GM21360 (cell line): ENCODE measurements around the gene DNAI2.
"Not testable (repeated sequence)": the region's sequence is repeated elsewhere in the genome, so short reads cannot be mapped to it uniquely, and the experiment has no call there.

Experiments
- ATAC-seq: cut with Tn5 transposase; IDR thresholded peaks from one replicate; pipeline ENCODE4 v1.9.1; 2021; ENCODE audit warnings: mild to moderate bottlenecking, moderate library complexity; ENCODE audit not compliant: unreplicated experiment

The DNAI2 gene

GRCh38 chr17:74244548-74244947 is 29.5 kb upstream of the DNAI2 start:
- no peak for ATAC-seq

GRCh38 chr17:74245145-74245831 is 28.7 kb upstream of the DNAI2 start:
- no peak for ATAC-seq

GRCh38 chr17:74245871-74246270 is 28.2 kb upstream of the DNAI2 start:
- ATAC-seq, result no peak

GRCh38 chr17:74249590-74250270 is 24.3 kb upstream of the DNAI2 start:
- no peak for ATAC-seq

- ATAC-seq, result no peak
Observed at GRCh38 chr17:74250324-74250995, 23.6 kb upstream of the DNAI2 start.

GRCh38 chr17:74251051-74251450 is 23.0 kb upstream of the DNAI2 start:
- no peak for ATAC-seq

- ATAC-seq, result no peak
Observed at GRCh38 chr17:74251569-74251968, 22.5 kb upstream of the DNAI2 start.

- no peak for ATAC-seq
Observed at GRCh38 chr17:74252211-74252610, 21.8 kb upstream of the DNAI2 start.

- ATAC-seq, result no peak
Observed at GRCh38 chr17:74253036-74253435, 21.0 kb upstream of the DNAI2 start.

GRCh38 chr17:74257311-74257710 is 16.7 kb upstream of the DNAI2 start:
- no peak for ATAC-seq

GRCh38 chr17:74259667-74260524 is 14.1 kb upstream of the DNAI2 start:
- ATAC-seq, result no peak

- ATAC-seq, result no peak
Observed at GRCh38 chr17:74260525-74260850, 13.5 kb upstream of the DNAI2 start.

GRCh38 chr17:74262601-74263000 is 11.4 kb upstream of the DNAI2 start:
- no peak for ATAC-seq

GRCh38 chr17:74267054-74267453 is 7.0 kb upstream of the DNAI2 start:
- ATAC-seq, result not testable (repeated sequence)

- no peak for ATAC-seq
Observed at GRCh38 chr17:74267579-74267978, 6.5 kb upstream of the DNAI2 start.

- no peak for ATAC-seq
Observed at GRCh38 chr17:74267987-74268499, 6.0 kb upstream of the DNAI2 start.

GRCh38 chr17:74268558-74268957 is 5.5 kb upstream of the DNAI2 start:
- ATAC-seq, result no peak

GRCh38 chr17:74270333-74270732 is 3.7 kb upstream of the DNAI2 start:
- no peak for ATAC-seq

- no peak for ATAC-seq
Observed at GRCh38 chr17:74271281-74271680, 2.8 kb upstream of the DNAI2 start.

- no peak for ATAC-seq
Observed at GRCh38 chr17:74271901-74272561, 2.0 kb upstream of the DNAI2 start.
